Panc1 (cell line): ENCODE data around the gene LRRC3B.

Experiments
- CTCF ChIP-seq: fragments of 450-650 bp; IDR thresholded peaks from 2 replicates; pipeline ENCODE4 v1.5.1; 2017; ENCODE audit warnings: mild to moderate bottlenecking
- POLR2AphosphoS5 ChIP-seq: IDR thresholded peaks from 2 replicates; pipeline ENCODE4 v1.6.1; 2012; ENCODE audit warnings: mild to moderate bottlenecking, low read depth, low read length, moderate library complexity
- REST ChIP-seq, 2 experiments: IDR thresholded peaks; 2 replicates each; pipeline ENCODE4 v1.6.1; 2011 to 2012; ENCODE audit warnings: low read depth in 2 of 2, control low read depth in 1 of 2, low read length in 1 of 2, mild to moderate bottlenecking in 1 of 2, moderate library complexity in 1 of 2; ENCODE audit not compliant: insufficient read depth in 1 of 2

- TF ChIP-seq CTCF (no peak), REST (IDR thresholded peaks at IDR 0.05; ENCODE audit: insufficient read depth in 1 of 2, low read depth in 2 of 2, low read length in 1 of 2) (no peak), POLR2AphosphoS5 (no peak)
These were observed 129.9 kb downstream of the LRRC3B start for GRCh38 chr3:26752466-26752865.
